Ascending aorta (tissue), 2 donors: ENCODE results near the gene MRPS34. TPM values are rescaled to one million over a fixed set of nuclear protein-coding genes. Genes with fewer than 3 reads are reported as not detected.

Source experiments
- DNase-seq, 2 donors: peaks; one replicate each; pipeline ENCODE4 v3.0.0-alpha.2; 2019; ENCODE audit warnings: low spot score in 2 of 2
- H3K27ac ChIP-seq, 2 donors: fragments of 200-600 bp; sonication (generic); one replicate each; pipeline ENCODE4 v1.5.1; 2016 to 2017; ENCODE audit warnings: mild to moderate bottlenecking in 1 of 2
- H3K27me3 ChIP-seq: fragments of 200-600 bp; sonication (generic); one replicate; pipeline ENCODE4 v1.5.1; 2017
- H3K36me3 ChIP-seq, 2 donors: fragments of 200-600 bp; sonication (generic); one replicate each; pipeline ENCODE4 v1.5.1; 2016
- H3K4me1 ChIP-seq, 2 donors: fragments of 200-600 bp; sonication (generic); one replicate each; pipeline ENCODE4 v1.5.1; 2016 to 2017; ENCODE audit warnings: mild to moderate bottlenecking in 1 of 2
- H3K4me3 ChIP-seq, 2 donors: fragments of 200-600 bp; sonication (generic); one replicate each; pipeline ENCODE4 v1.5.1; 2016 to 2017; ENCODE audit warnings: mild to moderate bottlenecking in 1 of 2
- H3K9me3 ChIP-seq, 2 donors: fragments of 200-600 bp; sonication (generic); one replicate each; pipeline ENCODE4 v1.5.1; 2016
- CTCF ChIP-seq, 3 experiments: fragments of 200-600 bp in 2 of 3; fragments of 450-650 bp in 1 of 3; sonication (generic) in 2 of 3; IDR thresholded peaks; one replicate each; pipeline ENCODE4 v1.5.1; 2016 to 2019; ENCODE audit warnings: antibody characterized with exemption in 3 of 3, mild to moderate bottlenecking in 1 of 3, moderate library complexity in 1 of 3
- intact Hi-C: fragments of 100-400 bp; cut with DNase I; formaldehyde crosslinking; loops from one replicate; pipeline ENCODE4 v1.15.1; 2023
- total RNA-seq: library from RNA; depleted of rRNA; stranded (reverse); fragments of >200 nt; gene quantifications from one replicate; pipeline ENCODE4 v1.1.0, GENCODE V29; 2016

MRPS34 gene
- total RNA-seq, 1 donor from 2014 or later, result 170 TPM

GRCh38 chr16:1792836-1793577 is 20.1 kb upstream of the MRPS34 start:
- Histone ChIP-seq H3K36me3 (peaks cover 23 to 25% of the 10 kb centered on the region in 2 donors), H3K9me3 (peaks cover 0 to 6% of the 10 kb centered on the region in 2 donors), H3K27me3 (no peaks in the 10 kb centered on the region), H3K4me3 (no peak overlapping the region), H3K4me1 (no peaks in the 10 kb centered on the region), H3K27ac (no peak overlapping the region)
- TF ChIP-seq CTCF (IDR thresholded peaks at IDR 0.05), result no peak
- intact Hi-C loops, result no loop called here
- no peak for DNase-seq

GRCh38 chr16:1791943-1792812 is 19.2 kb upstream of the MRPS34 start:
- intact Hi-C loops, result no loop called here
- no peaks in the 10 kb centered on the region for H3K4me1 ChIP-seq
- DNase-seq, result no peak
- H3K9me3 ChIP-seq, result no peaks in the 10 kb centered on the region
- H3K36me3 ChIP-seq, result peaks cover 31 to 33% of the 10 kb centered on the region in 2 donors
- H3K4me3 ChIP-seq, result no peak overlapping the region
- no peak for TF ChIP-seq CTCF (IDR thresholded peaks at IDR 0.05)
- H3K27me3 ChIP-seq, result no peaks in the 10 kb centered on the region
- H3K27ac ChIP-seq, result no peak overlapping the region

- no peak overlapping the region for H3K27ac ChIP-seq
- DNase-seq, result no peak
- peaks cover 37 to 41% of the 10 kb centered on the region in 2 donors for H3K36me3 ChIP-seq
- no peaks in the 10 kb centered on the region for H3K27me3 ChIP-seq
- H3K9me3 ChIP-seq, result no peaks in the 10 kb centered on the region
- no peaks in the 10 kb centered on the region for H3K4me1 ChIP-seq
- TF ChIP-seq CTCF (IDR thresholded peaks at IDR 0.05), result no peak
- H3K4me3 ChIP-seq, result no peak overlapping the region
- intact Hi-C loops, result no loop called here
Measured at GRCh38 chr16:1791256-1791942, 18.5 kb upstream of the MRPS34 start.

GRCh38 chr16:1790611-1791255 is 17.8 kb upstream of the MRPS34 start:
- peak in 1 of 2 donors; percentile 59 for DNase-seq
- intact Hi-C loops, result no loop called here
- H3K27me3 ChIP-seq, result no peaks in the 10 kb centered on the region
- no peaks in the 10 kb centered on the region for H3K4me1 ChIP-seq
- no peak overlapping the region for H3K27ac ChIP-seq
- H3K4me3 ChIP-seq, result no peak overlapping the region
- peaks cover 37 to 48% of the 10 kb centered on the region in 2 donors for H3K36me3 ChIP-seq
- no peak for TF ChIP-seq CTCF (IDR thresholded peaks at IDR 0.05)
- H3K9me3 ChIP-seq, result no peaks in the 10 kb centered on the region

GRCh38 chr16:1790261-1790610 is 17.3 kb upstream of the MRPS34 start:
- Histone ChIP-seq H3K4me3 (no peak overlapping the region), H3K4me1 (peaks cover 0 to 2% of the 10 kb centered on the region in 2 donors), H3K27me3 (no peaks in the 10 kb centered on the region), H3K36me3 (peaks cover 37 to 49% of the 10 kb centered on the region in 2 donors), H3K27ac (no peak overlapping the region), H3K9me3 (no peaks in the 10 kb centered on the region)
- no peak for TF ChIP-seq CTCF (IDR thresholded peaks at IDR 0.05)
- intact Hi-C loops, result no loop called here
- no peak for DNase-seq
